CD4-positive, alpha-beta T cell treated with Interleukin-1 beta for 1 hour (primary cell): ENCODE data around the gene CIART.
"Not testable (repeated sequence)": the region's sequence is repeated elsewhere in the genome, so short reads cannot be mapped to it uniquely, and the experiment has no call there.

Source experiments
- DNase-seq, 2 donors: peaks; one replicate each; pipeline ENCODE4 v3.0.0-alpha.2; 2020 to 2022

Gene CIART

DNA sequence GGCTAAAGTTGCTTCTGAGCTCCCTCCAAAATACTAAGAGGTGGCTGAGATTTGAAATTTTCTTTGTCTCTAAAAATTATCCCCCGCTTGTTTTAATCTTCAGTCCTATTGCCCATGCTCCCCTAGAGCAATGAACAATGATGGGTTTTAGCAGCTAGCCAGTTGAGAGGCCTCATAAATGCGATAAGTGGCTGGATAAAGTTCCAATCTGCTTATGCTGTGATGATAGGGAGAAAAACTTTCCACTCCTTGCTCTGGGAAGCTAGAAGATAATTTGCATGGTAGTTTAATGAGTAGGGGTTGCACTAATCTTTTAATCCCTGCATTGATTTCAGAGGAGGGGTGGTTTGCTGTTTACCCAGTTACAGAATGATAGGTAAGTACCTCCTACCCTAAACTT, 29.4 kb downstream of the CIART start:
- no peak for DNase-seq

DNA sequence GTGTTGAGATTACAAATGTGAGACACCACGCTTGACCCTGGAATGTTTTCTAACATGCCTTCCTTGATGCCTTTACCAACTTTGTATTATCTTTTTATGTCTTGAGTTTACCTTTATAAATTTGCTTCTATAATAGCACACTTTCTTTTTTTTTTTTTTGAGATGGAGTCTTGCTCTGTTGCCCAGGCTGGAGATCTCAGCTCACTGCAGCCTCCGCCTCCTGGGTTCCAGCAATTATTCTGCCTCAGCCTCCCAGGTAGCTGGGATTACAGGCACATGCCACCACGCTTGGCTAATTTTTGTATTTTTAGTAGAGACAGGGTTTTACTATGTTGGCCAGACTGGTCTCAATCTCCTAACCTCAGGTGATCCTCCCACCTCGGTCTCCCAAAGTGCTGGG, 32.3 kb downstream of the CIART start:
- not testable (repeated sequence) for DNase-seq

DNA sequence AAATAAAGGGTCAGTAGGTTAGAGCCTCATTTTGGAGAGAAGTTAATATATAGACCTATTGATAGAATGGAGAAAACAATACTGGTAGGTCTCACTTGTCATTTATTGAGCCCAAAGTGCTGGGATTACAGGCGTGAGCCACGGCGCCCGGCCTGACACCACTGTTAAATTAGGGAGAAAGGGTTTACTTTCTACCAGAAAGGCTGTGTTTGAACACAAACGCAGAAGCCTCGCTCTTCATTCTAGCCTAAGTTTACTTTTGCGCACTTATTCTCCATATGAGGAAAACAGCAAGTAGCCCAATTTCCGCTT, 38.3 kb downstream of the CIART start:
- DNase-seq: no peak

DNA sequence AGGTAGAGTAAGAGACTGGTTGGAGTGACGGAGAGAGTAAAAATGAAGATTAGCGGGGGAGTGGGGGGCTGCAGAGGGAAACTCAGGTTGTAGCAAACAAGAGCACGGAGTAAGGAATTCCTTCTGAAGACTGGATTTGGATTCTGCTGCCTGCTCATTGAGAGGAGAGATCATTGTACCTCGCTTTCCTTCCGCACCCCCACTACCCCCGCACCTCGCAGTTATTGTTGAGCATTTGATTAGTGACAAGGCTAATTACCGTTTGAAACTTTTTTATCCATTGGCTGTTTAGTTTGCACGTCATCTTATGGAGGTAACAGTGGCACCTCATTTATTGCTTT, 39.4 kb downstream of the CIART start:
- DNase-seq: peak in 1 of 2 donors; percentile 22

DNA sequence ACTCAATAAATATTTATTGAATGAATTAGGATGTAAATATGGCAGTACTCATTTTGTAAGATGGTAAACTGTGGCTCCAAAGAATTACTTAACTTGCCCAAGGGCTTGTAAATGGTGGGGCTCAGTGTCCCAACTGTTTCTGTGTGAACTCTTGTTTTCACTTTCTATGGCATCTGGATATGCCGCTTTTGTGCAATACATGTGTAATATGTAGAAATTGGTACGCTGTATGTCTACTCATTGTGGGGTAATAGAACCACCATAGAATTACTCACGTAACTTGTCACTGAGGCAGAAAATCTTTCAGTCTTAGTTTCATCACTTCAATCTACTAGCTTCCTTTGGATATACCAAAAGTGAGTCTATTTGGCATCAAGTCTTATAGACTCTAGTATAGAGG, 40.0 kb downstream of the CIART start:
- DNase-seq: peak; percentile 6

DNA sequence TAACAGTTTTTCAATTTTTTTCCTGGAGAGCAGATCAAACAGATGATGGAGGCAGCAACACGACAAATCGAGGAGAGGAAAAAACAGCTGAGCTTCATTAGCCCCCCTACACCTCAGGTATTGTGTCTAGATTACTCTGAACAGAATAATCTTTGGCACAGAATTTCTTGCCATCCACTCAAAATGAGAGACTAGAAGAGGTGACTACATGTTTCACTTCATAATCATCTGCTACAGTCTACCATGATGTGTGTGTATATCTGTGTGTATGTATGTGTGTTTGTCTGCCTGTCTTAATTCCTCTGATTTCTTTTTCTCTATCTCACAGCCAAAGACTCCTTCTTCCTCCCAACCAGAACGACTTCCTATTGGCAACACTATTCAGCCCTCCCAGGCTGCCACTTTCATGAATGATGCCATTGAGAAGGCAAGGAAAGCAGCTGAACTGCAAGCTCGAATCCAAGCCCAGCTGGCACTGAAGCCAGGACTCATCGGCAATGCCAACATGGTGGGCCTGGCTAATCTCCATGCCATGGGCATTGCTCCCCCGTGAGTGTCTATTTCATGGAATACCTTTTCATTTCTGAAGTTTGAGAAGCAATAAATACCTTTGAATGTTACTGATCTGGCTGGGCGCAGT, 50.4 kb downstream of the CIART start:
- DNase-seq: no peak
